NCI-H69 (cell line): ENCODE measurements around the gene RPL35A.
"Not testable (repeated sequence)": the region's sequence is repeated elsewhere in the genome, so short reads cannot be mapped to it uniquely, and the experiment has no call there.

Experiments used
- DNase-seq: peaks from one replicate; lab custom pipeline; 2025; lab: John Stamatoyannopoulos, UW

RPL35A gene

GRCh38 chr3:197949778-197950676 lies at the start of gene RPL35A:
Gene RPL35A, plus strand, starts transcription at chr3:197950190. Its CDS starts 778 bp downstream, at chr3:197950968.
- DNase-seq: peak; percentile 98

GRCh38 chr3:197901626-197902025 lies 48.4 kb upstream of the RPL35A start:
- DNase-seq: no peak

GRCh38 chr3:197906023-197906849 lies 43.8 kb upstream of the RPL35A start:
- peak; percentile 82 for DNase-seq

- DNase-seq: no peak
Measured at GRCh38 chr3:197906850-197907187, 43.2 kb upstream of the RPL35A start.

- no peak for DNase-seq
Measured at GRCh38 chr3:197907196-197907595, 42.8 kb upstream of the RPL35A start.

- DNase-seq: not testable (repeated sequence)
Measured at GRCh38 chr3:197908550-197908949, 41.4 kb upstream of the RPL35A start.

- DNase-seq: no peak
Measured at GRCh38 chr3:197908957-197909701, 40.9 kb upstream of the RPL35A start.

- no peak for DNase-seq
Measured at GRCh38 chr3:197912741-197913476, 37.1 kb upstream of the RPL35A start.

GRCh38 chr3:197913641-197914380 lies 36.2 kb upstream of the RPL35A start:
- DNase-seq: no peak

GRCh38 chr3:197921429-197922275 lies 28.3 kb upstream of the RPL35A start:
- DNase-seq: not testable (repeated sequence)

GRCh38 chr3:197926418-197926817 lies 23.6 kb upstream of the RPL35A start:
- DNase-seq: peak; percentile 17

- not testable (repeated sequence) for DNase-seq
Measured at GRCh38 chr3:197927578-197927977, 22.4 kb upstream of the RPL35A start.

GRCh38 chr3:197936819-197937384 lies 13.1 kb upstream of the RPL35A start:
- no peak for DNase-seq

GRCh38 chr3:197940745-197941384 lies 9.1 kb upstream of the RPL35A start:
- DNase-seq: no peak

GRCh38 chr3:197942956-197943556 lies 6.9 kb upstream of the RPL35A start:
- DNase-seq: peak; percentile 66

GRCh38 chr3:197949191-197949777 lies 706 bp upstream of the RPL35A start:
- peak; percentile 32 for DNase-seq

GRCh38 chr3:197950677-197951061 lies 679 bp downstream of the RPL35A start:
- no peak for DNase-seq

GRCh38 chr3:197951392-197951990 lies 1.5 kb downstream of the RPL35A start:
- no peak for DNase-seq
